Measurements from ENCODE around the gene XYLB.

GRCh38 chr3:38366082-38366481, 19.5 kb downstream of the XYLB start:
- no peak for TF ChIP-seq CTCF (IDR thresholded peaks at IDR 0.05)
- TF ChIP-seq POLR2A (IDR thresholded peaks at IDR 0.05), result no peak
